NCI-H2227 (cell line): Measurements from ENCODE around the gene PFN3.
"Not testable (repeated sequence)": the region's sequence is repeated elsewhere in the genome, so short reads cannot be mapped to it uniquely, and the experiment has no call there.

Experiments used
- DNase-seq: peaks from one replicate; lab custom pipeline; 2025; ENCODE audit not compliant: unreplicated experiment; lab: John Stamatoyannopoulos, UW

Gene PFN3

DNA sequence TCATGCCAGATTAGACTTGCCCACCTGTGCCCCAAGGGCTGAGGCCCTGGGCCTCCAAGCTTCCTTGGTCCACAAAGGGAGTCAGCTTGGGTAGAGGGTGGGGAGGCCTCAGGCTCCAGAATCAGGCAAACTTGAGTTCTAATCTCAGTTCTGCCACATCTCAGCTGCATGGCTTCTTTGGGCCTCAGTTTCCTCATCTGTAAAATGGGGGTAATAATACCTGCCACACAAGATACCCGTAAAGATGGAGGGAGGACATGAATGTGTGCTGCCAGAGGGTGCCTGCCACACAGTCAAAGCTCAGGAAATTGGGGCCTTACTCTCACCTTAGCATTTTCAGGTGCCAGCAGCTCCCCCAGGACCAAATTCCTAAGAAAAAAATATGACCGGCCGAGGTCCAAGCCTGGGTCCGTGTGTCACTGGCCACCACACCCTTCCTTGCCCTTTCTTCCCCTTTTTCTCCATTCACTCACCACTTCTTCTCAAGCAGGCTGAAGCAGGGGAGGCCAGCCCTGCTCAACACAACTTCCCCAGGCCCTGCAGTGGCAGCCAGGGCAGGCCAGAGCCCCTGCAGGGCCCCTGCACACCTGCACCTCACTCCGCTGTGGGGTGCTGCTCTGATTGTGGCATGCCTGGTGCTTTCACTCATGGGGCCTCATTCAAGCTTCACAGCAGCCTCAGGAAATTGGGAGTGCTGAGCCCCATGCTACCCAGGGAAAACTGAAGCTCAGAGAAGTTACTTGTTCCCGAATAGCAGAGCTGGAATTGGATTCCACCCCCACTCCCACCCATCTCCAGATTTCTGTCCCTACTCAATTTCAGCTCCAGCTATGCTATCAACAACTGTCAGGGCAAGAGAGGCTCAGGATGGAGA, 38.8 kb downstream of the PFN3 start:
- DNase-seq, result no peak

DNA sequence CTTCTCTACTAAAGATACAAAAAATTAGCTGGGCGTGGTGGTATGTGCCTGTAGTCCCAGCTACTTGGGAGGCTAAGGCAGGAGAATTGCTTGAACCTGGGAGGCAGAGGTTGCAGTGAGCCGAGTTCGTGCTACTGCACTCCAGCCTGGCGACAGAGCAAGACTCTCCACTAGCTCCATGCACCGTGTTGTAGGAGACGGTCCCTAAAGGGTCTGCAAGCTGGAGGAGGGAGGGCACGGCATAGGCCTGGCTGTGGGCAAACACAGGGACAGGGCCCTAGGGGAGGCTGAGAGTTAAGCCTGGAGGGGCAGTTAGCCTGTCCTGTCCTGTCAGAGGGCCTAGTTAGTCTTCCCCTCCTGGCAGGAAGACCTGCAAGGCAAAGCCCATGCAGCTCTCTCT, 39.7 kb downstream of the PFN3 start:
- not testable (repeated sequence) for DNase-seq

DNA sequence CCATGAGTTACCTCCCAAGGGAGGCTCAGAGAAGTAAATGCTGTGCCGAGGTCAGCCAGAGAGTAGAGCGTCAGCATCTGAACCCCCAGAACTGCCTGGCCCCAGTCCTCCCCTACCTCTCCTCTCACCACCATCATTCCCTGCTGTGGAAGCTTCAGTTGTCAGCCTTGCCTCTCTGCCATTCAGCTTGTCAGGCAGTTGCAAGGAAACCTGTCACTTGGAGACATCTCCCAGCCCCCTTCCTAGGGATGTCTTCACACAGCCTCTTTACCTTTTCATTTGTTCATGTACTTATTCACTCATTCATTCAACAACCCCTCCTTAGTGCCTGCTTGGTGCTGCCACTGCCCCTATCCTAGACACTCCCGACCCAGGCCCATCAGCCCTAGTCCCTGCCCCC, 40.6 kb downstream of the PFN3 start:
- no peak for DNase-seq

DNA sequence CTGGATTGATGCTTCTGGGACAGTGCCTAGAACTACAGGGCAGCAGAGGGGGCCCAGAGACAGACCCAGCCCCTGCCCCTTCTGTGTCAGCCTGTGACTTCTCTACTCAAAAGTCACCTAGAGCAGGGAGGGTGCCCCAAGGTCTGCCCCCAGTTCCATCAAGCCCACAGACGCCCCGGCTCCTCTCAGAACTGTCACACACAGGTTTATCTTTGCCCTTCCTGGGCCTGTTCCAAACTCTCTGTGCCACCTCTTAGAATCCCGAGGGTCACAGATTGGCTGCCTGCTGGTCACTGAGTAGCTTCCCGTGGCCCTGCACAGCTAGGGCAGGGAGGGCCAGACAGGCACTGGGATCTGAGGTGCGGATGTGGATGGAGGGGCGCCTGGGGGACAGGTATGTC, 41.0 kb downstream of the PFN3 start:
- DNase-seq, result no peak

DNA sequence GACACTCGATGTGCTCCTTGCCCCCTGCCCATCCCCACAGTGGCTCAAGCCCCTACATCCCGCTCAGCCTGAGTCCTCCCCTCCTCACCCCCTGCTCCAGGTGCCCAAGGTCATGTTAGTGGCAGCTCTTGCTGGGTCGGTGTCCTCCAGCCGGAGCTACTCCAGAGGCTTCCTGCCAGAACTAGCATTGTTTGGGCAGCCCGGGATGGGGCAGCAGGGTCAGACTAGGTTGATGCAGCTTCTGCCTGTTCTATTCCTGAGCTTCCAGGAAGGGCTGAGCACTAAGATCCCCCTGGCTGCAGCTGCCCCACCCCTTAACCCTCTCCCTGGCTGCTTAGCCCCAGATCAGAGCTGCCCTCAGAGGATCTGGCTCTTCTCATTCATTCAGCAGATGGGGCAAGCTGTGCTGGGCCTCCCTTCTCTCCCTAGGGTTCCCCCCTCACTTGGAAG, 42.1 kb downstream of the PFN3 start:
- DNase-seq, result no peak

DNA sequence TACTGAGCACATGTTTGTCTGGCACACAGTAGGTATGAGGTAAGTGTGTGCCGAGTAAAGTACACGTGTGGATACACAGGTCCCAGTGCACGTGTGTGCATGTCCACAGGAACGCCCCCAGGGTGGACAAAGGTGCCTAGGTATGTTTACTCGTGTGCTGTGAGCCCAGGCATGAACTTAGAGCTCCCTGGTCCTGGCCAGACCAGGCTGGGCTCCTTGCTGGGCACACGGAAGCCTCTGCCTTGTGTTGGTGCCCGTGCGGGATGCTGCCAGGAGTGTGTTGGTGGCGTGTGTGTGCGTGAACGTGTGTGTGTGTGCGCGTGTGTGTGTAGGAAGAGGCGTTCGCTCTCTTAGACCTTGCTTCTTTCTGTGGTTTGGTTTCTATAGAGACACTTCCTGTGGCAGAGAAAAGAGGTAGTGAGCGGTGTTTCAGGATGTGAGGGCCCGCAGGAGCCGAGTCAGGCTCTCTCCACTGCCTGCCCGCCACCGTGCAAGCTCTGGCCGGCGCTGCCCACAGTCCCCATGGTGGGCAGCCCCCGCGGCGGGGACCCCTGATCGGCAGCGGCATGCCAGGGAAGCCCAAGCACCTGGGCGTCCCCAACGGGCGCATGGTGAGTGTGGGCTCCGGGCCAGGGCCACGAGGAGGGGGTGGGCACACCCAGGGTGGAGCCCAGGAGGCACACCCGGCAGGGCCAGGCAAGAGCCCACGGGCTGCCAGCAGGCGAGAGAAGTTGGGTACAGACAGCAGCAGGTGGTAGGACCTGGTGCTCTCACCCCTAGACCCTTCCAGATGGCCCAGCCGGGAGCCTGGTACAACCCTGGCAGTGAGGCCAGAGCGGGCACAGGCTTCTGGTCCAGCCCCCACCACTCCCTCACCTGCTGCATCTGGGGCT, 42.8 kb downstream of the PFN3 start, which contains the start of gene RGS14:
Gene RGS14, plus strand, starts transcription at position 466 of the 893 bp plus-strand sequence. Its CDS starts 101 bp downstream, at position 567.
- DNase-seq, result peak; percentile 60

DNA sequence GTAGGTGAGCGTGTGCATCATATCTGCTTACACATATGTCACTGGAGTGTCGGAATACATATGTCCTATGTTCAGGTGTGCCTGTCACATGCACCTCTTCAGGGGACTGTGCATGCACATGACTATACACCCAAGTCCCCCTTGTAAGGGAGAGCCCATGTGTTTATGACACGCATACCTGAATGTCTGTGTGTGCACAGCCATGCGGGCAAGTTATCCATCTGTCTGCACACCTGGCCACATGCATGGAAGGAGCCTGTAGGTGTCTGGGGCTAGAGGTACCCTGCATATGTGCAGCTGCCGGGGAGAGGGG, 43.4 kb downstream of the PFN3 start:
- no peak for DNase-seq

DNA sequence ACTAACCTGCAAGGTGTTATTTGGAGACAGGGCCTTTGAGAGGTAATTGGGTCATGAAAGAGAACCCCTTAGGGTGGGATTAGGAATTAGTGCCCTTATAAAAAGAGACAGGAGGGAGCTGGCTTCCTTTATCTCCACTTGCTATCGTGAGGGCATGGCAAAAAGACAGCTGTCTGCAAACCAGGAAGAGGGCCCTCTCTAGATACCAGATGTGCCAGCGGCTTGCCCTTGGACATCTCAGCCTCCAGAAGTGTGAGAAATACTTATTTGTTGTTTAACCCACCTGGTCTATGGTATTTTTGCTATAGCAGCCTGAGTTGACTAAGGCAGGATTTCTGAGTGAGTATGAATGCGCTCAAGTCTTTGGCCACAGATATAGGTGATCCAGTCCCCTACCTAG, 43.7 kb downstream of the PFN3 start:
- DNase-seq, result no peak

DNA sequence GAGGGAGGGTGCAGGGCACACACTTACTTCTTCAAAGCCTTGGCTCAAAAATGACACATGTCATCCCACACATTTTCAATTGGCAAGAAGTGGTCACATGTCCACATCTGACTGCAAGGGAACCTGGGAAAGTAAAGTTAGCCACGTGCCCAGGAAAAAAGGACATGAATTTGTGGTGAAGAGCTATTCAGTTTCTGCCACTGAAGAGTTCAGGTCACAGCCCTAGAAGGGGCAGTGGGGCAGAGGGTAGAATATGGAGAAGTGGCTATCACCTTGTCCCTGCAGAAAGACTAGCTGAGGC, 44.6 kb downstream of the PFN3 start:
- DNase-seq, result no peak

DNA sequence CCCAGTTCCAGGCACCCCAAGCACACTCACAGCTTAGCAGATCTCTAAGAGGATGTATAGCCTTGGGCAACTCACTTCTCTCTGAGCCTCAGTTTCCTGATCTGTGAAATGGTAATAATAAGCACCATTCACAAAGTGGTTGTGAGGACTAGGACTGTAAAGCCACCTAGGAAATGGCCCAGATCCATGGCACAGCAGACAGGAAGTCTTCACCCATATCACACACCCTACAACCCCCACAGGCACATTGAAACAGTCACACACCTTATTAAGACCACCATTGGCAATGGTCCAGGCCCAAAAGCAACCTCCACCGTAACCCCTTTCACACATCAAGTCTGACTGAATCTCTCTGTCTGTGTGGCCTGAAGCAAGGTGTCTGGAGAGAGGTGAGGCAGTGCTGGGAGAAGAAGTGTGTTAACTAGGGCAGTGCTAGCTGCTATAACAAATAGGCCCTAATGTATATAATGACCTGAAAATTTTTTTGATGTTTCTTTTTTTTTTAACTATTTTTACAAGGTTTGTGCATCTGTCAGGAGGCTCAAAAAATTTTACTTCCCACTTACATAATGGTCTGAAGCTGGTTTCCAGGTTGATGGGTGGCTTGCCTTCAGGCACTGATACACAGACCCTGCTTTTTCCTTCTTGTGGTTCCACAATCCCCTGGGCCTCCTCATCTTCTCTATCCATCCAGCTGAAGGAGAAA, 45.1 kb downstream of the PFN3 start:
- no peak for DNase-seq

DNA sequence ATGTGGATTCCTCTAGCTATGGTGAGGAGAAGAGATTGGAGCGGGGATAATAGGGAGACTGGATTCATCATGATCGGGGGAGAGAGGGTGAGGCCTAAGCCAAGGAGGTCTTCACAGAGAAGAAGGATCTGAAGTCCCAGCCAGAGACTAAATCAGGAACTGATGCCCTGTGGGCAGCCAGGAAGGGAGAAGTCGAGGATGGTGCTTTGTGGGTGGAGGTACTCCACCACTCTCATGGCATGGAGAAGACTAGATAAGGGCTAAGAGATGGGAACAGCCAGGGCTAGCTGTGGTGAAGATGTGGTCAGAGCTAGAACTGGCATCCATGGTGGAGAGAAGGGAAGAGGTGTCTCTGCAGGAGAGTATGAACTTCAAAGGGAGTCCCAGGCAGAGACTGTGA, 45.8 kb downstream of the PFN3 start:
- DNase-seq, result no peak

DNA sequence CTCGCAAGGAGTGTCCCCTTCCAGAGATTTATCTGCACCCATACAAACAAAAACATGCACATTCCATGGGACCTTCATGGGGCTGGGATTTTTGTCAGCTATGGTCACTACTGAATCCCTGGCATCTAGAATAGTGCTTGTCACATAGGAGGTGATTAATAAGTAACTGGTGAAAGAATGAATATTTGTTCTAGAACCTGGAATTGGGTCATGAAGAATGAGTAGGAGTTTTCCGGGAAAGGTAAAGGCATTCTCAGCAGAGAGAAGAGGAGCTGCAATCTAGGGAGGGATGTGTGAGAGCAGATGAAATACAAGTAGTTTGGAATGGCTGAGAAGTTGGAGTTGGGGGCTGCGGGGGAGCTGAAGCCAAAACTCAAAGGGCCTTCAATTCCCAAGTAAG, 46.2 kb downstream of the PFN3 start:
- DNase-seq, result no peak

DNA sequence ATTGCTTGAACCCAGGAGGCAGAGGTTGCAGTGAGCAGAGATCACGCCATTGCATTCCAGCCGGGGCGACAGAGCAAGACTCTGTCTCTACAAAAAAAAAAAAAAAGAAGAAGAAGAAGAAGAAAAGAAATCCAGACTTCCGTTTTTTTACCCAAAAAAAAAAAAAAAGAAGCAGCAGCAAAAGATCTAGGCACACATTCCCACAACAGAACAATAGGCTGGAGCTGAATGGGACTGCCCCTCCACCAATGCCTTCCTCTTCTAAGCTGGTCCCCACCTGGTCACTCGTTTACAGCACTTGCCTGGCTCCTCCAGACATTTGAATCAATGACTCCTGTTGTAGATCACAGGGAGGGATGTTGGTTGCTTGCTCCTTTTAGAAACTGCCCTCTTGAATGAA, 47.4 kb downstream of the PFN3 start:
- no peak for DNase-seq

DNA sequence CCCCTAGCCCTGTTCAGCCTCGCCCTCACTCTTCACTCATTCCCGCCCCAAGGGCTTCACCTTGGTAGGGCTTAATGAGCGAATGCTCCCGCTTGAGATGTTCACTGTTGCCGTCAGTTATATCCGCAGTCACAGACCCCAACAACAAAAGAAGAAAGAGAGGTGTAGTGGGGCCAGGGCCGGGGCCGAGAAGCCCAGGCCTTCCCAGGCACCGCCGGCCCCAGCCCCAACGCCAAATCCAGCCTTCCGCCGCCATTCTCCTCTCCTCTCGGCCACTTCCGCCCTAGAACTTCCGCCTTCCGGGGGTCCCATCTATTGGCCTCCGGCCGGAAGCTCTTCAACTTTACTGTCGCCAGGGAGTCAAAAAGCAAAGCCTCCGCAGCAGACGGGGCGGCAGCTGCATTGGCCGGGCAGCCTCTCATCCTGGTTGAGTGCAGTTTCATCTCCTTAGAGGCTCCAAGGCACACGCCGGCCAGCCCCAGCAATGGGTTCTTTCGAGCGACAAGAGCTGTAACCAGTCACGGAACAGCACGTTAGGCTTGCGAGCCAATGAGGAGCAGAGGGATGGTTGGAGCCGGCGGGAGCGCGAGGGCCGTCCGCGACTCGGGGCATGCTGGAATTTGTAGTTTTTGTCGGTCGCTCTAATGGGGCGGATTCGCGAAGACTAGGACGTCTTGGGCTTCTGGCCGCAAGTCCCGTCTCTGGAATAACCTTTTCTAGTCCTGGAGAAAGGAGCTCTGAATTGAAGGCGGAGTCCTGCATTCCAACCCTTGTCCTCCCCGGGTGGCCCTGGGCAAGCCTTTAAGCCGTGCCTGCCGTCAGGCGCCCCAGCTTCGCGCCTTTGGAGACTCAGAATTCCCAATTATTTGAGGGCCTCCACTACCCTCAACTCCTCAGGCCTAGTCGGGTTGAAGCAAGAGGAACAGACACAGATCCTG, 48.8 kb downstream of the PFN3 start, which contains the start of gene LMAN2:
Gene LMAN2, minus strand, starts transcription at position 277 of the 938 bp plus-strand sequence. Its CDS starts 21 bp downstream, at position 256.
- DNase-seq, result peak; percentile 93

DNA sequence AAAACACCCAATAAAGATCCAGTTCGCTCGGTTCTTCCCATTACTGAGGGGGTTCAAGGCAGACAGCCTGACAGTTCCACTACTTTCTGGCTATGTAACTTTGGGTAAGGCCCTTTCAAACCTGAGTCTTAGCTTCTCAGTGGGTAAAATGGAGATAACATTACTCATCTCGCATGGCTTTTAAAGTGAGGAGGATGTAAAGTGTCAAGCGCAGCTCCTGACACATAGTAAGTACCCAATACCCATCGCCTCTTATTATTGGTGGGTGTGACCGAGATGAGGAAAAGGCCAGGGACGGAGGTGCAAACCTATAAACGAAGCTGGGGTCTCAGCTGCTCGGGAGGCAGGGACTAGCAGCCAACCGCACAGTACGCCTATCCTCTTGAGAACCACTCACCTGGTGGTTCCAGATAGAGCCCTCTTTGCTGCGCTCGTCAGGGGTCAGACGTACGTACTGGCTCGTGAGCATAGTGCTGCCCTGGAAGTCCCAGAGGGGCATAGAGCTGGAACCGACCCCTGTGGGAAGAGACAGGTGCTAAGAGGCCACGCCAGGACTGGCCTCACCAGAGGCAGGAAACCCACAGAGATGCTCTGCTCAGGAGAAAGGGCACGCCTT, 49.6 kb downstream of the PFN3 start:
- no peak for DNase-seq
